Panc1 (cell line): Measurements from ENCODE around the gene MTFMT. TPM values are rescaled to one million over a fixed set of nuclear protein-coding genes. Genes with fewer than 3 reads are reported as not detected.

Experiments
- ATAC-seq: fragments of 200-7000 bp; cut with Tn5 transposase; 2 replicates; pipeline ENCODE4 v1.9.1; 2020; ENCODE audit warnings: mild to moderate bottlenecking, moderate library complexity
- BruUV-seq: library from RNA; stranded (reverse); fragments of 400-500 nt; replicated peaks from 2 replicates; lab custom pipeline; 2021; lab: Mats Ljungman, UMichigan
- CTCF ChIA-PET: fragments of 300-600 bp; sonication (Branson Sonifier 250); formaldehyde crosslinking; loops from one replicate; lab custom pipeline; 2022; ENCODE audit warnings: antibody characterized with exemption; lab: Charles Lee
- POLR2A ChIA-PET: fragments of 300-600 bp; sonication (Branson Sonifier 250); formaldehyde crosslinking; loops from one replicate; lab custom pipeline; 2022; ENCODE audit warnings: antibody characterized with exemption; lab: Charles Lee
- DNase-seq: peaks from one replicate; pipeline ENCODE4 v3.0.0-alpha.2; 2010; ENCODE audit warnings: low read depth, low spot score
- H3K27ac ChIP-seq: 2 replicates; pipeline ENCODE4 v1.5.1; 2011; ENCODE audit warnings: mild to moderate bottlenecking, low read length, inconsistent platforms
- H3K27me3 ChIP-seq: fragments of 200-500 bp; sonication (Bioruptor generic); 2 replicates; pipeline ENCODE4 v1.6.0; 2014; ENCODE audit warnings: low read length, inconsistent platforms; ENCODE audit not compliant: control insufficient read depth, insufficient read depth
- H3K36me3 ChIP-seq: fragments of 200-500 bp; sonication (Bioruptor generic); 2 replicates; pipeline ENCODE4 v1.5.1; 2014; ENCODE audit warnings: inconsistent platforms, mild to moderate bottlenecking, low read length, moderate library complexity; ENCODE audit not compliant: control insufficient read depth, insufficient read depth
- H3K4me1 ChIP-seq: 2 replicates; pipeline ENCODE4 v1.5.1; 2011; ENCODE audit warnings: inconsistent platforms, mild to moderate bottlenecking, low read length, moderate library complexity; ENCODE audit not compliant: control insufficient read depth, insufficient read depth
- H3K4me3 ChIP-seq, 2 experiments: 2 replicates each; pipeline ENCODE4 v1.5.1; 2011 to 2012; ENCODE audit warnings: low read depth in 2 of 2, low read length in 2 of 2, mild to moderate bottlenecking in 2 of 2, inconsistent platforms in 1 of 2, moderate library complexity in 1 of 2
- H3K9me3 ChIP-seq: fragments of 200-500 bp; sonication (Bioruptor generic); 2 replicates; pipeline ENCODE4 v1.5.1; 2014; ENCODE audit warnings: low read depth, mild to moderate bottlenecking, inconsistent platforms, low read length, moderate library complexity; ENCODE audit not compliant: control insufficient read depth, insufficient read depth
- CTCF ChIP-seq: fragments of 450-650 bp; IDR thresholded peaks from 2 replicates; pipeline ENCODE4 v1.5.1; 2017; ENCODE audit warnings: mild to moderate bottlenecking
- POLR2AphosphoS5 ChIP-seq: IDR thresholded peaks from 2 replicates; pipeline ENCODE4 v1.6.1; 2012; ENCODE audit warnings: mild to moderate bottlenecking, low read depth, low read length, moderate library complexity
- SIN3A ChIP-seq: IDR thresholded peaks from 2 replicates; pipeline ENCODE4 v1.6.1; 2012; ENCODE audit warnings: low read depth, mild to moderate bottlenecking, low read length, moderate library complexity, borderline replicate concordance; ENCODE audit not compliant: insufficient read depth
- TCF7L2 ChIP-seq: IDR thresholded peaks from 2 replicates; pipeline ENCODE4 v1.6.1; 2011; ENCODE audit warnings: mild to moderate bottlenecking, low read depth, low read length, inconsistent platforms
- in situ Hi-C: cut with HindIII; loops from 2 replicates; pipeline ENCODE4 v1.10.0; 2016; ENCODE audit warnings: low sequenced_read_pairs, low pct_unique_long_range_greater_than_20kb
- intact Hi-C: fragments of 100-400 bp; cut with micrococcal nuclease; formaldehyde crosslinking; loops from one replicate; pipeline ENCODE4 v1.10.0; 2022; ENCODE audit not compliant: unreplicated experiment
- total RNA-seq: library from RNA; stranded (reverse); gene quantifications from one replicate; pipeline ENCODE4 v1.2.1, GENCODE V29; 2021; ENCODE audit not compliant: unreplicated experiment
- TF ChIP-seq, protein P1 (sequence below), 2 experiments: IDR thresholded peaks; 2 replicates each; pipeline ENCODE4 v1.6.1; 2011 to 2012; ENCODE audit warnings: low read depth in 2 of 2, control low read depth in 1 of 2, low read length in 1 of 2, mild to moderate bottlenecking in 1 of 2, moderate library complexity in 1 of 2; ENCODE audit not compliant: insufficient read depth in 1 of 2

Gene MTFMT
- total RNA-seq, 1 experiment from 2014 or later = 19.4 TPM

- in situ Hi-C loops (no loop called here), intact Hi-C loops (no loop called here)
- Histone ChIP-seq H3K9me3 (no peaks in the 10 kb centered on the region), H3K27me3 (no peaks in the 10 kb centered on the region), H3K4me1 (peaks cover 11% of the 10 kb centered on the region), H3K27ac (peak overlapping the region; percentile 83), H3K4me3 (peak overlapping the region; percentile 79 to 83), H3K36me3 (peaks cover 6% of the 10 kb centered on the region)
- ATAC-seq = no peak
- ChIA-PET POLR2A (no interaction called here), CTCF (no interaction called here)
- no peak for TF ChIP-seq TCF7L2
- no peak for TF ChIP-seq CTCF
- no peak for TF ChIP-seq POLR2AphosphoS5
- TF ChIP-seq, protein P1, sequence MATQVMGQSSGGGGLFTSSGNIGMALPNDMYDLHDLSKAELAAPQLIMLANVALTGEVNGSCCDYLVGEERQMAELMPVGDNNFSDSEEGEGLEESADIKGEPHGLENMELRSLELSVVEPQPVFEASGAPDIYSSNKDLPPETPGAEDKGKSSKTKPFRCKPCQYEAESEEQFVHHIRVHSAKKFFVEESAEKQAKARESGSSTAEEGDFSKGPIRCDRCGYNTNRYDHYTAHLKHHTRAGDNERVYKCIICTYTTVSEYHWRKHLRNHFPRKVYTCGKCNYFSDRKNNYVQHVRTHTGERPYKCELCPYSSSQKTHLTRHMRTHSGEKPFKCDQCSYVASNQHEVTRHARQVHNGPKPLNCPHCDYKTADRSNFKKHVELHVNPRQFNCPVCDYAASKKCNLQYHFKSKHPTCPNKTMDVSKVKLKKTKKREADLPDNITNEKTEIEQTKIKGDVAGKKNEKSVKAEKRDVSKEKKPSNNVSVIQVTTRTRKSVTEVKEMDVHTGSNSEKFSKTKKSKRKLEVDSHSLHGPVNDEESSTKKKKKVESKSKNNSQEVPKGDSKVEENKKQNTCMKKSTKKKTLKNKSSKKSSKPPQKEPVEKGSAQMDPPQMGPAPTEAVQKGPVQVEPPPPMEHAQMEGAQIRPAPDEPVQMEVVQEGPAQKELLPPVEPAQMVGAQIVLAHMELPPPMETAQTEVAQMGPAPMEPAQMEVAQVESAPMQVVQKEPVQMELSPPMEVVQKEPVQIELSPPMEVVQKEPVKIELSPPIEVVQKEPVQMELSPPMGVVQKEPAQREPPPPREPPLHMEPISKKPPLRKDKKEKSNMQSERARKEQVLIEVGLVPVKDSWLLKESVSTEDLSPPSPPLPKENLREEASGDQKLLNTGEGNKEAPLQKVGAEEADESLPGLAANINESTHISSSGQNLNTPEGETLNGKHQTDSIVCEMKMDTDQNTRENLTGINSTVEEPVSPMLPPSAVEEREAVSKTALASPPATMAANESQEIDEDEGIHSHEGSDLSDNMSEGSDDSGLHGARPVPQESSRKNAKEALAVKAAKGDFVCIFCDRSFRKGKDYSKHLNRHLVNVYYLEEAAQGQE (IDR thresholded peaks at IDR 0.05; ENCODE audit: insufficient read depth in 1 of 2, low read depth in 2 of 2, low read length in 1 of 2) = no peak
- TF ChIP-seq SIN3A = no peak
- BruUV-seq = no TSS peak
- no peak for DNase-seq
Observed at GRCh38 chr15:65028338-65028737, 1.1 kb downstream of the MTFMT start.

GRCh38 chr15:65027593-65027992 lies 1.8 kb downstream of the MTFMT start:
- Histone ChIP-seq H3K9me3 (no peaks in the 10 kb centered on the region), H3K4me1 (peaks cover 9% of the 10 kb centered on the region), H3K27me3 (no peaks in the 10 kb centered on the region), H3K36me3 (peaks cover 6% of the 10 kb centered on the region), H3K4me3 (no peak overlapping the region), H3K27ac (no peak overlapping the region)
- ChIA-PET POLR2A (no interaction called here), CTCF (interaction anchor here (0.6 kb wide), 1 partner anchor 27 kb away, joined by 4 read pairs; no protein-coding TSS in a partner anchor)
- in situ Hi-C loops = no loop called here
- no peak for DNase-seq
- no TSS peak for BruUV-seq
- TF ChIP-seq, protein P1 (IDR thresholded peaks at IDR 0.05; ENCODE audit: insufficient read depth in 1 of 2, low read depth in 2 of 2, low read length in 1 of 2) = no peak
- TF ChIP-seq POLR2AphosphoS5 (no peak), TCF7L2 (no peak), SIN3A (no peak), CTCF (no peak)
- intact Hi-C loops = no loop called here
- ATAC-seq = no peak
